Suprapubic skin (tissue), 3 donors: ENCODE measurements around the gene RRAGD.

Experiments used
- EP300 ChIP-seq: sonication (generic); formaldehyde crosslinking; IDR thresholded peaks from one replicate; pipeline ENCODE4 v1.6.1; 2017; ENCODE audit warnings: antibody characterized with exemption
- POLR2A ChIP-seq, 2 donors: fragments of 450-650 bp; IDR thresholded peaks; one replicate each; pipeline ENCODE4 v1.6.1; 2017; ENCODE audit warnings: antibody characterized with exemption in 2 of 2, mild to moderate bottlenecking in 2 of 2, moderate library complexity in 2 of 2
- TF ChIP-seq, protein P1 (sequence below), 2 donors: fragments of 200-600 bp in 1 of 2; fragments of 450-650 bp in 1 of 2; sonication (generic) in 1 of 2; IDR thresholded peaks; one replicate each; pipeline ENCODE4 v1.5.1; 2016 to 2019; ENCODE audit warnings: antibody characterized with exemption in 2 of 2, mild to moderate bottlenecking in 1 of 2, moderate library complexity in 1 of 2

- TF ChIP-seq POLR2A (IDR thresholded peaks at IDR 0.05) (no peak), EP300 (no peak)
- TF ChIP-seq, protein P1, sequence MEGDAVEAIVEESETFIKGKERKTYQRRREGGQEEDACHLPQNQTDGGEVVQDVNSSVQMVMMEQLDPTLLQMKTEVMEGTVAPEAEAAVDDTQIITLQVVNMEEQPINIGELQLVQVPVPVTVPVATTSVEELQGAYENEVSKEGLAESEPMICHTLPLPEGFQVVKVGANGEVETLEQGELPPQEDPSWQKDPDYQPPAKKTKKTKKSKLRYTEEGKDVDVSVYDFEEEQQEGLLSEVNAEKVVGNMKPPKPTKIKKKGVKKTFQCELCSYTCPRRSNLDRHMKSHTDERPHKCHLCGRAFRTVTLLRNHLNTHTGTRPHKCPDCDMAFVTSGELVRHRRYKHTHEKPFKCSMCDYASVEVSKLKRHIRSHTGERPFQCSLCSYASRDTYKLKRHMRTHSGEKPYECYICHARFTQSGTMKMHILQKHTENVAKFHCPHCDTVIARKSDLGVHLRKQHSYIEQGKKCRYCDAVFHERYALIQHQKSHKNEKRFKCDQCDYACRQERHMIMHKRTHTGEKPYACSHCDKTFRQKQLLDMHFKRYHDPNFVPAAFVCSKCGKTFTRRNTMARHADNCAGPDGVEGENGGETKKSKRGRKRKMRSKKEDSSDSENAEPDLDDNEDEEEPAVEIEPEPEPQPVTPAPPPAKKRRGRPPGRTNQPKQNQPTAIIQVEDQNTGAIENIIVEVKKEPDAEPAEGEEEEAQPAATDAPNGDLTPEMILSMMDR (IDR thresholded peaks at IDR 0.05), result no peak
Observed at GRCh38 chr6:89330910-89331309, 81.2 kb downstream of the RRAGD start.
